Left lung (tissue), 10 donors: ENCODE results near the gene GPC6. TPM values are rescaled to one million over a fixed set of nuclear protein-coding genes. Genes with fewer than 3 reads are reported as not detected.

Experiments
- ATAC-seq: fragments of 200-7000 bp; cut with Tn5 transposase; one replicate; pipeline ENCODE4 v1.9.1; 2020; ENCODE audit warnings: moderate library complexity
- DNase-seq, 4 donors: peaks; one replicate each; pipeline ENCODE4 v3.0.0-alpha.2; 2013 to 2020
- H3K27ac ChIP-seq, 2 donors: fragments of 200-600 bp; sonication (generic) in 1 of 2; one replicate each; pipeline versions ENCODE4 v1.5.0 to v1.8.0; 2020 to 2021
- H3K27me3 ChIP-seq, 2 donors: fragments of 200-600 bp; sonication (generic) in 1 of 2; one replicate each; pipeline versions ENCODE4 v1.5.0 to v1.8.0; 2020 to 2021
- H3K36me3 ChIP-seq, 2 donors: fragments of 200-600 bp; sonication (generic) in 1 of 2; one replicate each; pipeline versions ENCODE4 v1.5.0 to v1.8.0; 2020 to 2021
- H3K4me1 ChIP-seq, 2 donors: fragments of 200-600 bp; one replicate each; pipeline ENCODE4 v1.8.0; 2021
- H3K4me3 ChIP-seq, 2 donors: fragments of 200-600 bp; sonication (generic) in 1 of 2; one replicate each; pipeline versions ENCODE4 v1.5.0 to v1.8.0; 2020 to 2021; ENCODE audit warnings: mild to moderate bottlenecking in 1 of 2
- H3K9me3 ChIP-seq, 2 donors: fragments of 200-600 bp; sonication (generic) in 1 of 2; one replicate each; pipeline versions ENCODE4 v1.5.0 to v1.8.0; 2020 to 2021
- intact Hi-C, 2 donors: fragments of 100-400 bp; cut with DNase I; formaldehyde crosslinking; loops; one replicate each; pipeline versions ENCODE4 v1.11.2 to v1.14.2; 2022
- polyA plus RNA-seq, 6 donors: library from polyadenylated mRNA; unstranded; fragments of 120-200 nt; gene quantifications; one replicate each; pipeline ENCODE4 v1.2.1, GENCODE V29; 2013; ENCODE audit not compliant: insufficient read length in 6 of 6
- total RNA-seq, 2 donors: library from RNA; stranded (reverse); fragmentation: NEBNext Ultra II Directional; extraction: Animal tissue kit (Norgen Biotek cat#: 25700); gene quantifications; one replicate each; pipeline ENCODE4 v1.2.1, GENCODE V29; 2021
- TF ChIP-seq, protein P1 (sequence below), 2 donors: fragments of 200-600 bp; sonication (generic) in 1 of 2; IDR thresholded peaks; one replicate each; pipeline versions ENCODE4 v1.5.0 to v1.8.0; 2021; ENCODE audit warnings: antibody characterized with exemption in 2 of 2
- donor health status: DM: no; HTN: yes; CAD: no.
- donor health status: DM: no; HTN: no; CAD: no.

GPC6 gene
- total and polyA plus RNA-seq, 8 donors, result 9.6 to 25.8 (median 21.1) TPM

DNA sequence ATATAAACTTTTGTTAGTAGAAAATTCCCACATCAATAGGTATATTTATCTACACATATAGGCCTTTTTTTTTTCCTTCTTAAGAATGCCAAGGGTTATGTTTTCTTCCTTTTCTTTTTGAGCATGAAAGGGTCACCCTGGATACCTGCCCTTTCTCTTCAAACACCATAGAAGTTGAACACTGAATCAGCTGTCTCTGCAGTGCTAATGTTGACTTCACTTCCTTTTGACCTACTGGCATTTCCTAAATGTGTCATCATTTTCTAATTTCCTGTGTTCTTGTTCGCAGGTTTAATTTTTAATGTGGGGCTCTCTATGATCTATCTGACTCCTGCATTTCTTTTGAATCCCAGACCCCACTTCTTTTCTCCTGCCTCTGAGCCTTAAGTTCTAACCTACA lies 532.0 kb downstream of the GPC6 start:
- H3K4me3 ChIP-seq, result no peak overlapping the region
- intact Hi-C loops, result no loop called here
- no peak for ATAC-seq
- no peak for DNase-seq
- no peak overlapping the region for H3K27ac ChIP-seq
- H3K36me3 ChIP-seq, result no peaks in the 10 kb centered on the region
- TF ChIP-seq, protein P1, sequence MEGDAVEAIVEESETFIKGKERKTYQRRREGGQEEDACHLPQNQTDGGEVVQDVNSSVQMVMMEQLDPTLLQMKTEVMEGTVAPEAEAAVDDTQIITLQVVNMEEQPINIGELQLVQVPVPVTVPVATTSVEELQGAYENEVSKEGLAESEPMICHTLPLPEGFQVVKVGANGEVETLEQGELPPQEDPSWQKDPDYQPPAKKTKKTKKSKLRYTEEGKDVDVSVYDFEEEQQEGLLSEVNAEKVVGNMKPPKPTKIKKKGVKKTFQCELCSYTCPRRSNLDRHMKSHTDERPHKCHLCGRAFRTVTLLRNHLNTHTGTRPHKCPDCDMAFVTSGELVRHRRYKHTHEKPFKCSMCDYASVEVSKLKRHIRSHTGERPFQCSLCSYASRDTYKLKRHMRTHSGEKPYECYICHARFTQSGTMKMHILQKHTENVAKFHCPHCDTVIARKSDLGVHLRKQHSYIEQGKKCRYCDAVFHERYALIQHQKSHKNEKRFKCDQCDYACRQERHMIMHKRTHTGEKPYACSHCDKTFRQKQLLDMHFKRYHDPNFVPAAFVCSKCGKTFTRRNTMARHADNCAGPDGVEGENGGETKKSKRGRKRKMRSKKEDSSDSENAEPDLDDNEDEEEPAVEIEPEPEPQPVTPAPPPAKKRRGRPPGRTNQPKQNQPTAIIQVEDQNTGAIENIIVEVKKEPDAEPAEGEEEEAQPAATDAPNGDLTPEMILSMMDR (IDR thresholded peaks at IDR 0.05), result no peak
- H3K9me3 ChIP-seq, result no peaks in the 10 kb centered on the region
- no peaks in the 10 kb centered on the region for H3K4me1 ChIP-seq
- H3K27me3 ChIP-seq, result no peaks in the 10 kb centered on the region

DNA sequence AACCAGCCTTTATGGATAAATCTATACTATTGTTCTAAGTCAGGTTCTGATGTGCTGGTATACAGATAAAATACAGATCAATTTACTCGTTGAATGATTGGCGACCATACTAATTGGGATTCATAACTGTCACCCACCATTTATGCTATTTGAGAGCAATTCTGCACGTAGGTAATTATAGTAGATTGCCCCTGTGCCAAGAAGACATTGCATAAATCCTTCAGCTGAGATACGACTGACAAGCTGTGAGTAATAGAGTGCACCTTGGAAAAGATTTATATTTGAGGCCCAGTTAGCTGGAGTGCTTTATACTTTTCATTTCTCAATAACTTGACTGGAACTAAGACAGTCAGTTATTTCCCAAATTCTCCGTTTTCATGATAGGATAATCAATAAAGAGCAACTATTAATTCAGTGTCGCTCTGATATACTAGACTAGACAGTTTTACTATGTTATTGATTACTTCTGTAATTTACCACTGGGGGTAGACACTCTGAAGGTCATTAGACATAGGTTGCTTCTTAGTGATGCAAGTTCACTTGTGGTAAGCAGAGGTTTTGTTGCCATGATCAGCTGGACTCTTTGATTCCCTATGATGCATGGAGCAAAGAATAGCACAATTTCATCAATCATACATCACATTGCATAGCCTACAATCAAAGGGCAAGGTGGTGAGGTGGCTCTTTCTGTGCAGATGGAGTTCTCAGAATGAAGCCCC lies 536.3 kb downstream of the GPC6 start:
- Histone ChIP-seq H3K9me3 (no peaks in the 10 kb centered on the region), H3K27ac (no peak overlapping the region), H3K4me3 (no peak overlapping the region), H3K4me1 (no peaks in the 10 kb centered on the region), H3K27me3 (no peaks in the 10 kb centered on the region), H3K36me3 (no peaks in the 10 kb centered on the region)
- intact Hi-C loops, result no loop called here
- no peak for ATAC-seq
- TF ChIP-seq, protein P1 (IDR thresholded peaks at IDR 0.05), result no peak
- DNase-seq, result no peak

DNA sequence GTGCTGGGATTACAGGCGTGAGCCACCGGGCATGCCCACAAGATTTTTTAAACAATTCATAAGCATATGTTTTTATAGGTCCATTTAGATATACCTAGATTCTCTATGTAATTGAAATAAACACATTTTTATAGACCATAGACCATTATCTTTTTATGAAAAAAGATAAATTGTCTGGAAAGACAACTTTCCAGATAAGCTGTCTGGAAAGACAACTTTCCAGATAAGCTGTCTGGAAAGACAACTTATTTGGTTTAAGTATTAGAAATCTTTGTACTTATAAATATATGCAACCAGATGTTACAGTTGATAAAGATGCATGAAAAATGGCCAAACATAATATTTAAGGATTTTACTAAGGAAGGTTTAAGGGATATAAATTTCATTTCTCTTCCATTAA lies 538.5 kb downstream of the GPC6 start:
- intact Hi-C loops, result no loop called here
- ATAC-seq, result no peak
- TF ChIP-seq, protein P1 (IDR thresholded peaks at IDR 0.05), result no peak

DNA sequence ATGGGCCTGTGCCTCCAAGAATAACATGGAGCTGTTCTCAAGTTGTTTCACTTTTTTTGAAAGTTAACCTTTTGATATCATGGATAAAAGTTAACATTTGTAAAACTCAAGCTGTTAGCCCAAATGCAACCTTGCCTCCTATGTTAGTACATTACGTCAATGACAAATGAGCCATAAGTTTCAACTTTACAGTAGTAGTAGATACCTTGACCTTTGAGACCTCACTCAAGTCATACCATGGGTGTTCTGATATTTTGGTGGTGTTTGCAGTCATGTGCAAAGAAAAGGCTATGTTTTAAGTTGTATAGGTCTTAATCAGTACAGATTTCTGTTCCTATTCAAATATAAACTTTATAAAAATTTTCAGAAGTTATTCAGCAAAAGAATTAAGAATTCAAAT lies 539.2 kb downstream of the GPC6 start:
- TF ChIP-seq, protein P1 (IDR thresholded peaks at IDR 0.05), result no peak
- Histone ChIP-seq H3K27me3 (no peaks in the 10 kb centered on the region), H3K36me3 (no peaks in the 10 kb centered on the region), H3K9me3 (no peaks in the 10 kb centered on the region), H3K4me1 (no peaks in the 10 kb centered on the region), H3K27ac (no peak overlapping the region), H3K4me3 (no peak overlapping the region)
- intact Hi-C loops, result no loop called here
- DNase-seq (no peak), ATAC-seq (no peak)

More for the DNA sequence above, 538.5 kb downstream of the GPC6 start:
- Histone ChIP-seq H3K27ac (no peak overlapping the region), H3K4me1 (no peaks in the 10 kb centered on the region), H3K36me3 (no peaks in the 10 kb centered on the region), H3K4me3 (no peak overlapping the region), H3K9me3 (no peaks in the 10 kb centered on the region), H3K27me3 (no peaks in the 10 kb centered on the region)
- no peak for DNase-seq

DNA sequence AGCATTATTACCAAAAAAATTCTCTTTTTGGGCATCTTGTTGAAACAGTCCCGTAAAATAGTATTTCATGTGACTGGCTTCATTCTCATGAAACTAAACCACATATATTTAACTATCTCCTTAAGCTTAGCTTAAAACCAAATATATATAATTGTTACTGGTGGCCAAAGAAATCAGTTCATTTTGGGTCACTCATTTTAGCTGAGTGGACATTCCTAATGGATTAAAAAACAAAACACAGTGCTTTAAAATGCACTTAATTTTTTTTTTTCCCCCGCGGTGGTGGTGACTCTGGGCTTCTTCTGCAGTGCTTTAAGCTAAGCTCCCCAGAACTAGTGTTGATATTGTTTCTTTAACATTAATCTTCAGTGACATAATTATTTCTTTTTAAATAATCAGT lies 540.1 kb downstream of the GPC6 start:
- Histone ChIP-seq H3K27ac (no peak overlapping the region), H3K4me3 (no peak overlapping the region), H3K27me3 (no peaks in the 10 kb centered on the region), H3K36me3 (no peaks in the 10 kb centered on the region), H3K9me3 (no peaks in the 10 kb centered on the region), H3K4me1 (no peaks in the 10 kb centered on the region)
- DNase-seq (no peak), ATAC-seq (no peak)
- intact Hi-C loops, result no loop called here
- TF ChIP-seq, protein P1 (IDR thresholded peaks at IDR 0.05), result no peak
